Globus pallidus (tissue), 1 donor: Measurements from ENCODE around the gene IMMP1L.
"Not testable (repeated sequence)": the region's sequence is repeated elsewhere in the genome, so short reads cannot be mapped to it uniquely, and the experiment has no call there.

Source experiments
- DNase-seq: peaks from one replicate; pipeline ENCODE4 v3.0.0-alpha.2; 2015; ENCODE audit warnings: low spot score

Gene IMMP1L

GRCh38 chr11:31509429-31510345 lies at the start of gene IMMP1L, which contains the start of gene ELP4:
Gene IMMP1L (minus strand): TSS chr11:31509622. CDS start chr11:31463276, 46,346 bp downstream.
Gene ELP4 (plus strand): TSS chr11:31509767. CDS start chr11:31509785, 18 bp downstream.
- DNase-seq = peak; percentile 97

DNA sequence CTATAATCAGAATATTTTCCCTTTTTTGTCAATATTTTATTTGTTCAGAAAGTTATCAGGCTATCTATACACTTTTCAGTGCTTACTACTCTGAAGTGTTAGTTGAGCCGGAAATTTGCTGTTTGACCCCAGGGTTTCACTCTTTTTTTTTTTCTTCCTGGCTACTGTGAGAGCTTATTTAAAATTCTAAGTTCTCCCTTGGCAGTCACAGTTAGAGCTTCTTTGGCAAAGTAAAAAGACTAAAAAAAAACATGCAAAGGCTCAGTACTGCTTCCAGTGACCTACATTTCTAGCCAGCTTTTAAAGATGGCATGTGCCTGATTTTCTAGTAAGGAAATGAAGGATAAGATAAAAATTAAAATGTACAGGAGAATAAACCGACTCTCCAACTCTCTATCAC lies 48.6 kb upstream of the IMMP1L start:
- peak; percentile 35 for DNase-seq

- DNase-seq = no peak
These were observed 46.5 kb upstream of the IMMP1L start for GRCh38 chr11:31555938-31556337.

DNA sequence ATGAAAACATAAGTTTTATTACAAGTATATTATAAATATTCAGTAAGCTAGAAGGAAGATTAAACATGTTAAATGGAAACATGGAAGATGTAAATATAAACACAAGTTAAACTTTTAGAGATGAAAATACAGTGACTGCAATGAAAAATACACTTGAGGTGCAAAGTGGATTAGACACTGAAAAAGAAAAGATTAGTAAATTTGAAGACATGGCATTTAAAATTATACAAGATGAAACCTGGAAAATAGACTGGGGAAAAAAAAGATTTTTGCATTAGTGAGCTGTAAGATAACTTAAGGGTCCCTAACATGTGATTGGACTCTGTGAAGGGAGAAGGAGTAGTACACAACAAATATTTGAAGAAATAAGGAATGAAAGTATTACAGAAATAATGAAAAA lies 33.4 kb upstream of the IMMP1L start:
- no peak for DNase-seq

- no peak for DNase-seq
These were observed 26.1 kb upstream of the IMMP1L start for GRCh38 chr11:31535479-31535878.

GRCh38 chr11:31531293-31531692 lies 21.9 kb upstream of the IMMP1L start:
- DNase-seq = no peak

- no peak for DNase-seq
These were observed 20.3 kb upstream of the IMMP1L start for GRCh38 chr11:31529701-31530100.

DNA sequence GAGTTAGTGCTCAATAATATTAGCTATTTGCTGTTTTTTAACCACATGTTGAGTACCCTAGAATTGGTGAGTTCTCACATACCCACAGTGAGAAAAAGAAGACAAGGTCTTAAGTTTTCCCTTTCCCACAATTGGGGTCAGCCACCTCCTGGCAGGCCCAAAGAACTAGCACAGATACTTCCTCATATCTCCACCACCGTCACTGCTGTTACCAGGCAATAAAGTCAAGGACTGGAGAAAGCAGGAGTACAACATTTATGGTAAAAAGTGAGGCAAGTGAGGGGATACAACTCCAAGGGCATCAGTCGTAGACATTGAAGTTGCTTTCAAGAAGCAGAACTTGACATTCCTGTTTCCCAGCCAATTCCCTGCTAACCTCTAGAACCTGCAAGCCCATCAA lies 19.8 kb upstream of the IMMP1L start:
- no peak for DNase-seq

DNA sequence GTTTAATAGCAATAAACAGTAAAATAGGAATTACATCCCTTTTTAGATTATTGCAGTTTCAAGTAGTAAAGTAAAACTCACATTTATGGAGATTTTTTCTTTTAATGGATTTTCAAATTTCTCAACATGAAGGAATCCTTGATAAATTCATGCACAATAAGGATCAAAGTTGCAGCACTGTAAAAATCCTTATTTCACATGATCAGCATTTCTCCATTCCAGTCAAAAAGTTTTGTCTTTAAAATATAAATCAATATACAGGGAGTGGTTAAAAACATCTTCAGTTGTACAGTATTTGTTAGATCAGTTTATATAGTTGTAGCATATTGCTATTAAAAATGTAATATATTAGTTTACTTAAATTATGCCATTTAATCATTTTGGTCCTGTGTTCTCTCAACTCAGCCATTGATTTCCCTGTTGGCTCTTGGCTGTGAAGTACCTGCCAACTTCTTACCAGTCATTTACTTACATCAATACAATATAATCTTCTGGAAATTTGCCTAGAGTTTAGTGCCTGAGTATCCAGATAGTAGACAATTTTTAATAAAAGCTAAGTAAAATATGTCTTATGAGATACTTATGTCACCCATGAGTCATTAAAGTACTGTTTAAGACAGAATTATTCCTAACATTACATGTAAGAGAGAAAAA lies 12.2 kb upstream of the IMMP1L start:
- no peak for DNase-seq

- no peak for DNase-seq
These were observed 2.7 kb upstream of the IMMP1L start for GRCh38 chr11:31512117-31512516.

- no peak for DNase-seq
These were observed 382 bp downstream of the IMMP1L start for GRCh38 chr11:31509051-31509428.

DNA sequence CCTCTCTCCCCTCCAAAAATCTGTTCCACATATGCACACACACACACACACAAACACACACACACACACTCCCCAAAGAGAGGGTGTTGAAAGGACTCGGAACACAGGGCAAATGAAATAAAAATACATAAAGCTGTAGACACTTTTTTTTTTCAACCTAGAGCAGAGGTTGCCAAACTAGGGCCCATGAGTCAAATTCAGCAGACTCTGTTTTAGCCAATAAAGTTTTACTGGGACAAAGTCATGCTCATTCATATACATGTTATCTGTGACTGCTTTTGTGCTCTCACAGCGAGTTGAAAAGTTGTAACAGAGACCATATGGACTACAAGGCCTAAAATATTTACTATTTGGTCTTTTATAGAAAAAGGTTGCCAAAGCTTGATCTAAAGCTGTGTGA lies 8.9 kb downstream of the IMMP1L start:
- DNase-seq = no peak

DNA sequence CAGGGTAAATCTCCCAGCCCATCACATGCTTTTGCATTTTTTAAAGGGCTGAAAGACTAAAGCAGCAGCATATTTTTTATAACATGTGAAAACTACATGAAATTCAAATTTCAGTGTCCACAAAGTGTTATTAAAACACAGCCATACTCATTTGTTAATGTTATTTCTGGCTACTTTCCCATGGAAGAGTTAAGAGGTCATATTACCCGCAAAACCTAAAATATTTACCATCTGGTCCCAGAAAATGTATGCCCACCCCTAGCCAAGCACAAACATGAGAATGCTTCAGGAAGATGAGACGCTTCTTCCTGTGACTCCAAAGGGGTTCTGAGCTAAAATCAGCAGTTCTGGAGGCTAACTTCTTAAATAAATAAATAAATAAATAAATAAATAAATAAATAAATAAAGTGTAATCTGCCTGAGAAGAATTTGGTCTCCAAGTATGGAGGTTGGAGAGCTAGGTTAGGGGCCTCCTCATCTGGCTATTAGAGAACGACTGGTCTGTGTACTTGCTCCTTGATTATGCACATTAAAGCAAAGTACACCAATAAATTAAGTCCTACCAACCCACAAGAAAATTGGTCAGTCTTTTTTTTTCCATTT lies 9.7 kb downstream of the IMMP1L start:
- no peak for DNase-seq

DNA sequence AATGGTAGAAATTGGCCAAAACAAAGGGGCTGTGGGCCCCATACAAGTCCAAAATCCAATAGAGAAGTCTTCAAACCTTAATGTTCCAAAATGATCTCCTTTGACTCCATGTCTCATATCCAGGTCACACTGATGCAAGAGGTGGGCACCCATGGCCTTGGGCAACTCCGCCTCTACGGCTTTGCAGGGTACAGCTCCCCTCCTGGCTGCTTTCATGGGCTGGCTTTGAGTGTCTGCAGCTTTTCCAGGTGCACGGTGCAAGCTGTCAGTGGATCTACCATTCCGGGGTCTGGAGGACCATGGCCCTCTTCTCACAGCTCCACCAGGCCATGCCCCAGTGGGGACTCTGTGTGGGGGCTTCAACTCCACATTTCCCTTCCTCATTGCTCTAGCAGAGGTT lies 15.7 kb downstream of the IMMP1L start:
- not testable (repeated sequence) for DNase-seq

GRCh38 chr11:31493235-31493634 lies 16.2 kb downstream of the IMMP1L start:
- no peak for DNase-seq

- DNase-seq = no peak
These were observed 17.0 kb downstream of the IMMP1L start for GRCh38 chr11:31492320-31492913.

- peak; percentile 33 for DNase-seq
These were observed 21.6 kb downstream of the IMMP1L start for GRCh38 chr11:31487848-31488247.

DNA sequence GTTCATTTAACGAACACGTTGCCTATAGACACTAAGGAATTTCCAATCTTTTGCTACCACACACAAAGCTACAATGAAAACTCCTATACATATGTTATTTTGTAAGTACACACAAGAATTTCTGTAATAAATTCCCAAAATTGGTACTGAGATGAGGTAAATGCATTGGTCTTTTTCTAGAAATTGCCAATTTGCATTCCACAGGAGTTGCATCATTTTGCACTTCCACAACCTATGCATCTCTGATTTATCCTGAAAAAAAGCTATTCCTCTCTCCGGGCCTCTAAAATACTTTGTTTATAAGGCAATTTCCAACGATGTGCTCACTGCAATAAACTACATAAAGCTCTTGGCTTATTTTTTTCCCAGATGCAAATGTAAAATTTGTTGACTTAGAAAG lies 24.9 kb downstream of the IMMP1L start:
- DNase-seq = no peak

DNA sequence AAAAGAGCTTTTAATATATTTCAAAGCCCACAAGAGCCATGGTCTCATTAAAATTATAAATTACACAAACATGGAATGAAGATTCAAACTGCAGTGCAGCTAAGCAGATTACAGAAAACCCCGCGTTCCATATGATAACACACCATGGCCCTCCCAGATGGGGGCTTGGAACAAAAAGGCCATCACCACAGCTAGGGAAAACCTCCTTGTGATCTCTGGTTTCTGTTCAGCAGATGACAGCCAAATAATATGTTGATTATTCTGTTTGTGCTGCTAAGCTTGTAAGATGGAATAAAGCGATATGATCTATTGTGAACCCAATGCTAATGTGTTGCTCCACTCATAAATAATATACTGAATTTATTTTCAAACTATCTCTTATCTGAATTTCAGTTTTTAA lies 28.5 kb downstream of the IMMP1L start:
- DNase-seq = no peak

DNA sequence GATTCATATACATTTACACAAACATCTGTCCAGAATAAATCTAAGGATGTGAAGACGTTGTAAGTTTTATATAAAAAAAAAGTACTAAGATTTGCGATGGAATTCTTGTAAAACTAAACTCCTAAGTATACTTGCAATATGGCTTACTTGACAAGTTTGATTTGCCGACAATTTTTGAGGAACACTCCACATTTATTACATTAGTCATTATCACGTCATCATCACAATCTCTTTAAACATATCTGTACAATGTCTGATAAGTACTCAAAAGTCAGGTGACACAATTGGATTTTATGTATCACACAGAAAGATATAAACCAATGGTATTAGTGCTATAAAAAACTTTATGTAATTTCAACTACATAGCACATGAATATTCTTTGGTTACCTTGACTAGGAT lies 30.4 kb downstream of the IMMP1L start:
- no peak for DNase-seq

DNA sequence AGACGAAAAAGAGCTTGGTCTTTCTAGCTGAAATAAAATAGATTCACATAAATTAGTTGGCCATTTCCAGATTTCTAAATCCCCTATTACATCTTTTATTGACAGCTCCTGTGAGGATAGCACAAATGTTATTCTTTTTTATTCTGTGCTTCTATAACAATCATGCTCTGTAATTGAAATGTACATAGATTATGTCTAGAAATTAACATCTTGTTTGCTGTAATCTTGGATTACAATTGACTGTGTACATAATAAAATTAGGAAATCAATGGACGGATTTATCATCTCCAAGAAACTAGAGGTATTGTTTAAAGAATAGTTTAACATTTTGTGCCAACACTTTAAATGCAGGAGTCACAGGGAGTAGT lies 31.2 kb downstream of the IMMP1L start:
- no peak for DNase-seq

GRCh38 chr11:31477528-31478222 lies 31.7 kb downstream of the IMMP1L start:
- DNase-seq = no peak
